ENCODE data around the gene PALM2AKAP2.

PALM2AKAP2 gene

GRCh38 chr9:109775516-109775915, 4.5 kb upstream of the PALM2AKAP2 start:
- no peak for DNase-seq

- no peak for DNase-seq
Measured at GRCh38 chr9:109776391-109776790, 3.6 kb upstream of the PALM2AKAP2 start.

- no peak for DNase-seq
Measured at GRCh38 chr9:109780453-109781033, 545 bp downstream of the PALM2AKAP2 start.

GRCh38 chr9:109781086-109781485, 1.1 kb downstream of the PALM2AKAP2 start:
- DNase-seq, result no peak

- DNase-seq, result no peak
Measured at GRCh38 chr9:109781541-109782197, 1.7 kb downstream of the PALM2AKAP2 start.

- no peak for DNase-seq
Measured at GRCh38 chr9:109787735-109788134, 7.7 kb downstream of the PALM2AKAP2 start.

- DNase-seq, result no peak
Measured at GRCh38 chr9:109789556-109789955, 9.6 kb downstream of the PALM2AKAP2 start.

- DNase-seq, result no peak
Measured at GRCh38 chr9:109789971-109790370, 10.0 kb downstream of the PALM2AKAP2 start.

- DNase-seq, result no peak
Measured at GRCh38 chr9:109791003-109791677, 11.1 kb downstream of the PALM2AKAP2 start.

- DNase-seq, result no peak
Measured at GRCh38 chr9:109791747-109792146, 11.7 kb downstream of the PALM2AKAP2 start.

- DNase-seq, result no peak
Measured at GRCh38 chr9:109792951-109793546, 13.1 kb downstream of the PALM2AKAP2 start.

- no peak for DNase-seq
Measured at GRCh38 chr9:109793921-109794320, 13.9 kb downstream of the PALM2AKAP2 start.

GRCh38 chr9:109794361-109795012, 14.5 kb downstream of the PALM2AKAP2 start:
- no peak for DNase-seq

- DNase-seq, result no peak
Measured at GRCh38 chr9:109795613-109796012, 15.6 kb downstream of the PALM2AKAP2 start.

- DNase-seq, result no peak
Measured at GRCh38 chr9:109796078-109796477, 16.1 kb downstream of the PALM2AKAP2 start.

GRCh38 chr9:109797006-109797405, 17.0 kb downstream of the PALM2AKAP2 start:
- no peak for DNase-seq

GRCh38 chr9:109797509-109797908, 17.5 kb downstream of the PALM2AKAP2 start:
- no peak for DNase-seq

GRCh38 chr9:109799141-109799540, 19.1 kb downstream of the PALM2AKAP2 start:
- no peak for DNase-seq

GRCh38 chr9:109799792-109800191, 19.8 kb downstream of the PALM2AKAP2 start:
- DNase-seq, result no peak

GRCh38 chr9:109801484-109801883, 21.5 kb downstream of the PALM2AKAP2 start:
- DNase-seq, result no peak

- DNase-seq, result no peak
Measured at GRCh38 chr9:109802491-109802890, 22.5 kb downstream of the PALM2AKAP2 start.

GRCh38 chr9:109805050-109805449, 25.1 kb downstream of the PALM2AKAP2 start:
- DNase-seq, result no peak

GRCh38 chr9:109806506-109807115, 26.6 kb downstream of the PALM2AKAP2 start:
- no peak for DNase-seq
